ENCODE data around the gene PDIA5.
"Not testable (repeated sequence)": the region's sequence is repeated elsewhere in the genome, so short reads cannot be mapped to it uniquely, and the experiment has no call there.

The PDIA5 gene

DNA sequence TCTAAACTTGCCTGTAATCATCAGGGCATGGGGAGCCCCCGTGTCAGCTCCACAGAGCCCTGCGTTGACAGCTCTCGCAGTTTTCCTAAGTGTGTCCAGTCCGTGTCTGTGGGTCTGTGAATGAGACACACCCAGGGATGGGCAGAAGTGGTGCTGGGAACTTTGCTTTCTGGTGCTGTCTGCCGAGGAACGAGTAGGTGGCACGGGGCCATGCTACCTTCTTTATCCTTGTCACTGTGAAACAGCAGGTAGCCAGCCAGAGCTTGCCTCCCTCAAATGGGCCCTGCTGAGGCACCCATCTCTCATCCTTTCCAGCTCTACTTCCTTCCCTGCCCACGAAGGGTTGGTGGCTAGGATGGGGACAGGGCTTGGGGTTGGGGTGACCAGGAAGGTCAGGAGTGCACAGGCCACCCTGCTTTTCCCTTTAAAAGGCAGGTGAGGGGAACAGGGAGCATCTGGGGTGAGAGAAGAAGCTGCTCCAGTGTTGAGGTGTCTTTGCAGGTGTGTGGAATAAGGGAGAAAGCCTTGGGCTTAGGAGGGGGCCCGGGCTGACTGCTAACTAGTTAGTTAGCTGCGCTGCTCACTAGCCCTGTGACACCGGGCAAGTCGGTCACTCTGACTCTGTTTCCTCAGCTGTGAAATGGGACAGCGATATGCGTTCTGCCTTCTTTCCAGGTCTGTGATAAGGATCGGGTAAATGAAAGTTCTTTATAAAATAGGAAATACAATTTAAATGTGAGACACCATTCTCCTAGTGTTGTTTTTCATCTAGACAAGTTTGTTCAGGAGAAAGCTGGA is 27.9 kb downstream of the PDIA5 start:
- no peak for DNase-seq

DNA sequence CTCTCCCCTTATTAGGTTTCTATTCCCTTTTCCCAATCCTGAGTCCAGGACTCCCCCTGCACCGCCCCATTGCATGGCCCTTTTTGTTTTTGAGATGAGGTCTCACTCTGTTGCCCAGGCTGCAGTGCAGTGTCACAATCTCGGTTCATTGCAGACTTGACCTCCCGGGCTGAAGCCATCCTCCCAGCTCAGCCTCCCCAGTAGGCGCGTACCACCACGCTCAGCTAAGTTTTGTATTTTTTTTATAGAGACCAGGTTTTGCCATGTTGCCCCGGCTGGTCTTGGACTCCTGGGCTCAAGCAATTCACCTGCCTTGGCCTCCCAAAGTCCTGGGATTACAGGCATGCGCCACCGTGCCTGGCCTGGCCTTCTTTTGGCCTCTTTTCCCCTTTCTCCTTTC is 29.3 kb downstream of the PDIA5 start:
- no peak for DNase-seq

DNA sequence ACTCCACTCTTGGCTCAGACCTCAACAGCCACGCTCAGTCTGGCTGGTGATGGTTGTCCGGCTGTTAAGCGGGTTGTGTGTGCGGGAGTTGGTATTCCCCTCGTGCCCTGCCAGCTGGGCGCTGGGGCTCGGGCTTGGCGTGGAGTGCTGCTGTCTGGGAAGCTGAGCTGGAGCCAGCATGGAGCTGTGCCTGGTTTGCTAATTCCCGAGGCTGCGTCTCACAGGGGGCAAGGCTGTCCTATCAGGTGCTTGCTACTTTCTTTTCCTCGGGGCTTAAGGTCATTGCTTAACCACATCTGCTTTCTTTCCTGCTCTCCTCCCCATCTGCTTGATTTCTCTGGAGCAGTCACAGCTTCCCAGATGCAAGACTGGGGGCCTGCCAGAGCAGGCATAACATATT is 29.9 kb downstream of the PDIA5 start:
- DNase-seq, result peak; percentile 81

DNA sequence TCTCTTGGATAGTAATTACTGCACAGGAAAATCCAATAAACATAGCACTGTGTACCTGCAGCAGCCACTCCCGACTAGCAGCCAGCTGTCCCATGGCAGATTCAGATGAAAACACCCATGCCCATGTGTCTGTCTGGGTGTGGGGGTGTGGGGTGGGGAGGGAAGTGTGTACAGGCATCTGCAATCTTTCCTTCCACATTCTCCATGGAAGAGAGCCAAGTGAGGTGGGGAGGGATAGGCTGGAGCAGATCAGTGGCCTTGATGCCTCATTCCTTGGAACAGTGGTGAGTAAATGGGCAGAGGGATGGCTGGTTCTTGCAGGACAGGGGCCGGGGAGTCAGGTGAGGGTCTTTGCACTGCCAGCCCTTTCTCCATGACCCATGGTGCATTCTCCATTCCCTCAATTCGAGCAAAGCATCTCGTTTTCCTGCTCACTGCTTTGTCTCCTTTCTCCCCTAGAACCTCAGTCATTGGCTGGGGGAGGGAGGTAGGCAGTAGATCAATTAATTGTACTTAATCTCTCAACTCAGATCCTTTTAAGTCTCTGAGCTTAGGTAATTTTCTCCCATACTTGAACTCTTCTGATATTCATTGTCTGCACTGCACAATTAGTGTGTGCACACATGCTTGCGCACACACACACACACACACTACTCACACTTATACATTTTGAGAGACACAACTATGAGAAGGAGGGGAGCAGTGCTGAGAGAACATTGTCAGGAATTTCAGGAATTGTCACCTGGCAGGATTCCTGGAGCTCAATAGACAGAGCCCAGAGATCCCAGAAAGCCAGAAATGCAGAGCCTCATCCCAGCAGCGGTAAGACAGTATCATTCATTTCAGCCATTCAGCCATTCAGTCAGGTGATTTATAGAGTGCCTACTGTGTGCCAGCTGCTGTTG is 31.9 kb downstream of the PDIA5 start:
- peak; percentile 80 for DNase-seq

DNA sequence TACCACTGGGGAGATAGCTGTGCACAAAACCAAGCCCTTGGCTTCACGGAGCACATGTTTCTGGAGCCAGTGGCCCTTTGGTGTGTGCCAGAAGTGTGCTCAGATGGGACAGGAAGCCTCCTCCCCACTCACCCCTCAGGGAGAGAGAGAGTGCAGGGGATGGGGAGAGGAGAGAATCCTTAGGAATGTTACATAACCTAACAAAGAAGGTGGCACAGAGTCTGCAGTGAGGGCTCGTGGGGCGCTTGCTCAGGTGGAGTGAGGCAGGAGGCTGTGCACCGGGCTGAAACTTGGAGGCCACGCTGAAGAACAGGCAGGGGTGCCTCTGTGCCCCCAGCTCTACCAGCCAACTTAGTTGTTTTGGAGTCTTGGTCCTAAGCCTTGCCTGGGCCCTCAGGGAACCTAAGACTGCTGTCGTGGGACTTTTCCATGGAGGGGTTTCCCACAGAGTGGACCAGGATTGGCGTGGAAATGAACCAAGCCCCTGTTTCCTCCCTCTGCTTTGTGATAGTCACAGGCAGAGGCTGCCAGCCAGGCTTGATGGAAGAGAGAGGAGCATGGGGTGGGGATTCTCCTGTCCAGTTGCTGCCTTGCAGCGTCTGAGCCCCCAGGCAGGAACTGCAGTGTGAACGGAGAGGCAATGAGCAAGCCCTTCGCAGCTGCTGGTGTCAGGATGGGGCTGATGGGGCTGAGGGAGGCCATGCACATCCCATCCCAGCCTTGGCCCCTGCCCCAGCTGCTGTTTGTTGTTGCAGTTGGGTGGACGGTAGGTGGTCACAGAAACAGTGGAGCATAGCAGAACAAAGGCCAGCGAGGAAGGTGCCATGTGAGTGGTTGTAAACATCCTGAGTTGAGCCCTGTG is 32.7 kb downstream of the PDIA5 start:
- no peak for DNase-seq

- no peak for DNase-seq
These were observed 33.5 kb downstream of the PDIA5 start for GRCh38 chr3:123100193-123100776.

DNA sequence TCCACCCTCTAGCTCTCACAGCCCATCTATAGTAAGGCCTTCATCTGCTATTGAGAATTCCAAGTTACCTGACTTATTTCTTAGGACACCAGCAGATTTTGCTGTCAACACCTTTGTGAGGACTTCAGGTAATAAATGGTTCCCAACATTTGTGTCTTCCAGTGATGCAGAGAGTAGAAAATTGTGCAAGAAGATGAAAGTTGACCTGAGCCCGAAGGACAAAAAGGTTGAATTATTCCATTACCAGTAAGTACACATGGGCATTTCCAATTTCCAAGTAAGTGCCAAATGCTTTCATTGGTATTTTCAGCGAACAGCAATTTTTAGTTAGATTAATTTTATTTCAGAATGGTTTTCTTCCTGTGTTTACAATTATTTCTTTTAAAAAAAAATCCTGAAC is 35.4 kb downstream of the PDIA5 start:
- no peak for DNase-seq

GRCh38 chr3:123102826-123103225 is 36.0 kb downstream of the PDIA5 start:
- DNase-seq, result no peak

DNA sequence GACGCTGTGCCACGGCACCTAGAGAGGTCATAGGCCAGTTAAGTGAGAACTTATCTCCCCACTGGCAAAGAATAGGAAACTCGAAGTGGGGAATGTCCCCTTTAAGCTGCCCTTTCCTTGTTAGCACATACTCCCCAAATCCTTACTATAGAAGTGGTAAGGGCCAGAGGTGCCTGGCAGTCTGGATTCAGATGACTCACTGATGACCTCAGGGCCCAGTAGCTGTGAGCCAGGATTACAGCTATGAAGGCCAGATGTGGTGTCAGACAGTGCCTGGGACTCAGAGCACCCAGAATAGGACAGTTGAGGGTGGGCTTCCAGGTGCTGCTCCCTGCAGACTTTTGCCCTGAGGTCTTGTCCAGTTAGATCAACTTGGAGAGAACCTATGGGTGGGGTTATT is 37.7 kb downstream of the PDIA5 start:
- DNase-seq, result peak; percentile 90

DNA sequence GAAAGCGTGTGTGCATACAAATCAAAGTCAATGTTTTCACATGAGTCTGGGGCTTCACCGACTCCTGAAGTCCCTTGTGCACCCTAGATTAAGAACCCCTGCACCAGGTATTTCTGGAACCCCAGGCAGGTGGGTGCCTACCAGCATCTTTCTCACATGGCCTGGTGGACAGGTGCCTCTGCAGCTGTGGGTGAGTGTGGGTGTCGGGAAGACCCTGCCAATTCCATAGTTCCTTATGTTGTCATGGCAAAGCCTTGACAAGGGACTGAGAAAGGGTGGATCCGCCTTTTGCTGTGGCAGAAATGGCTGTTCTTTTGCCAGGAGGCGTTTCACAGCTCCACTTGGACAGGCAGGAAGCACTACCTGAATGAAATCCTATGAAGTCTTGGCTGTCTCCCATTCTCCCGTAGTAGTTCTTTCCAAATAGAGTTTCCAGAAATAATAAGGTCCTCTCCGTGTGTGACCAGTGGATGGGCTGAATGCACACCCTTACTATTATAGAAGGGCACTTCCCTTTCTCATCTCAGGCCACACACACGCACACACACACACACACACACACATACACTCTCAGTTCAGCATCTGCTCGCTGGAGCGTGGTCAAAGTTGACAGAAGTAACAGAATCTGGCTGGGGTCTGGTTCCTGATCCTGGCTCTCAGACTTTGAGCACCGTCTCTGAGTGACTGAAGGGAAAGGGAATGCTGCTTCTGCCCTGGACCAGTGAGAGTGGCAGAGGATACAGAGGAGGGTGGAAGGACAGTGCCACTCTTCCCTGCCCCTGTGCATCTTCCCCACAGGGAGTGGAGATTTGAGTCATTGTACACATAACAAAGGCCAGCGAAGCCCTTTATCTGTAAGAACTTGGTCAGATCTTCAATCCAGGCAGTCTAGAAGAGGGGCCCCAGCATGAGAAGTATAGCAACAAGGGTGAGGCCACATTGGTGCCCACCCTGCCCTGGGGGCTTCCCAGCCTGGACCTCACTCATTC is 38.7 kb downstream of the PDIA5 start:
- DNase-seq, result no peak

- no peak for DNase-seq
These were observed 43.6 kb downstream of the PDIA5 start for GRCh38 chr3:123110282-123110975.

- DNase-seq, result no peak
These were observed 44.3 kb downstream of the PDIA5 start for GRCh38 chr3:123110976-123111615.

- no peak for DNase-seq
These were observed 44.8 kb downstream of the PDIA5 start for GRCh38 chr3:123111640-123112039.

DNA sequence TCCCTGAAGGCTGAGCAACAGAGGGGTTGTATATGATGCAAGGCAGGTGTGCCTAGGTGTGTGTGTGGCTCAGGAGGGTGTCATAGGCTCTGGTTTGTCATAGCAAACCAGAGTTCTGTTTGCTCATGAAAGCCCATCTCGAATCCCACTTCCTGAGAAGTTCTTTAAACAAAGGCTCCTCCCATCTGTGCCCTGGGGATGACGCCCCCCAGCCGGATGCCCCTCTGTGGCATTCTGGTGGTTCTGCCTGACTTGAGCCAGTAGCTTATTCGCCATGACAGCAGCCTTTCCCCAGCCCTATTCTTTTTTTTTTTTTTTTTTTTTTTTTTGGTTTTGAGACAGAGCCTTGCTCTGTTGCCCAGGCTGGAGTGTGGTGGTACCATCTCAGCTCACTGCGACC is 45.4 kb downstream of the PDIA5 start:
- DNase-seq, result no peak

DNA sequence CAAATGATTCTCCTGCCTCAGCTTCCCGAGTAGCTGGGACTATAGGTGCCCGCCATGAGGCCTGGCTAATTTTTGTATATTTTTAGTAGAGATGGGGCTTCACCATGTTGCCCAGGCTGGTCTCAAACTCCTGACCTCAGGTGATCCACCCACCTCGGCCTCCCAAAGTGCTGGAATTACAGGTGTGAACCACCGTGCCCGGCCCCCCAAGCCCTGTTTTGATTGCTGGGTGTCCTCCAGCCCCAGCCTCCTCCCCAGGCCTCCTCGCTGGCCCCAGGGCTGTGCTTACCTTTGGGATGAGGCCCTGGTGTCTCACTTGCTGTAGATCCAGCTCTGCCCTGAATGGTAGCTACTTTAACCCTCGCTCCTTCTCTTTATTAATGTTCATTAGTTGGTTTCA is 45.8 kb downstream of the PDIA5 start:
- not testable (repeated sequence) for DNase-seq

DNA sequence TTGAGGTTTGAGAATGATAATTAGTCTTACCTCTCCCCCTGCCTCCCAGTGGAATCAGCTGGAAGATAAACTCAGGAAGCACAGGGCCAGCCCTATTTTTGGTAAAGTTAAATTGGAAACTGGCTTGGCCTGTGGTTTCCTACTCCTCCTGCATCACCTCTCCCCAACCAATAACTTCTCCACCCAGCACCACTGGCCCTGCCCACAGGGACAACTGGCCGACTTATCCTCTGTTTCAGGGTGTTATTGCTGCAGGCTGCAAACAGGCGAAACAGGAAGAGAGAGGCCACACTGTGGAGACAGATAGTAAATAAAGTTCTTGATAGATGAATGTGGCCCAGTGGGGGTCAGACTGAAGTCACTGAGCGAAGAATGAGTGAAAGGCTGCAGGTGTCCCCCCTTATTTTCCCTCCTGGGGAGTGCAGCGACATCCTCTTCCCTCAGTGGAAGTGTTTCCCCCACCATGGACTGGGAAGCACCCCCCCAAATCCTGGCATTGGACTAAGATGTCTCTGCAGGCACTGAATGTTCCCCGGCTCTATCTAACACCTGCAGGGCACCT is 47.1 kb downstream of the PDIA5 start:
- DNase-seq, result no peak

GRCh38 chr3:123116116-123116515 is 49.3 kb downstream of the PDIA5 start:
- no peak for DNase-seq

- no peak for DNase-seq
These were observed 52.6 kb downstream of the PDIA5 start for GRCh38 chr3:123119388-123119787.

DNA sequence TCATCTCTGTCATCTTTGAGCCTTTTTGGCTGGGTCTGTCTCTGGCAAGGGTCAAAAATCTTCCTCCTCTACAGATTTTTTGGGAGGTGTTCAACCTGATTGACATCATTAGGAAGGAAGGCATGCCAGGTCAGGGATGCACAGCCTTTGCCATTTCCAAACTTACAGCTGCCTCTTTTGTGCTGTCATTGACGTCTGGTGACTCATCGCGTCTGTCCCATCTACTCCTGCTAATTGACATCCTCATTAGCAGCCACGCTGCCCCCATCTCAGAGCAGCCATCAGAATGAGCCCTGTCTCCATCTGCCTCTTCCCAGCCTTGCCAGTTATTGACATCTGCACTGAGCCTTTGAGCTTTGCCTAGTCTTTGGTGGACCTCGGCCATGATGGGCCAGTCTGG is 53.0 kb downstream of the PDIA5 start:
- DNase-seq, result peak; percentile 86

- no peak for DNase-seq
These were observed 53.7 kb downstream of the PDIA5 start for GRCh38 chr3:123120573-123120972.

Measured in islet precursor cell (in vitro differentiated cells).